Activated CD4-positive, alpha-beta T cell treated with anti-CD3 and anti-CD28 coated beads for 48 hours (primary cell): ENCODE data around the gene MYZAP.
A peak's percentile ranks its signal among the peaks of the same experiment; 100 is the strongest.

ENCODE experiments used
- DNase-seq: peaks from one replicate; pipeline ENCODE4 v3.0.0-alpha.2; 2020

Gene MYZAP

DNA sequence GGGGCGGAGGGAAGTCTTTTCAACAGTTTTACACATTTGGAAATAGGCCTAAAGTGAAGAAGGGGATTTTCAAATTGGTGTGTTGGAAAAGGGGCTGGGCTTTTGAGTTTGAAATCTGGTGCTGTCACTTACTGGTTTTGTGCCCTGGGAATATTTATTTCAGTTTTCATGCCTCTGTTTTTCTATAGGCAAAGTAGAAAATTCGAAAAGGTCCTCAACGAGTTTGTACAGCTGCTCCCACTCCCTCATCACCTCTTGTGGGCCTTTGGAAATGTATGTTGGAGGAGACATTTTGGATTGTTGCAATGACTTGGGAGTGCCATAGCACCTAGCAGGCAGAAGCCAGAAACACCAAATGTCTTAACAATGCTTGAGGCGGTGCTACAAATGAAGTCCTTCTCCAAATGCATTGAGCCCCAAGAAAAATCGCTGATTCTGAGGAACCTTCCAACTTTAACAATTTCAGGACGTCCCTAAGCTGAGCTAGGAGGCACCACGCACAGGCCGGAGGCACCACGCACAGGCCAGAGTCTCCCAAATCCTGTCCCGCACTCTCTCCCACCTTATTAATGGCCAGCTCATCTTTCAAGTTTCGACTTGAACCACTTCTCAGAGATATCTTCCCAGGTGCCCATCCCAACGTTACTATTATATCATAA lies 114.2 kb downstream of the MYZAP start:
- DNase-seq = no peak

DNA sequence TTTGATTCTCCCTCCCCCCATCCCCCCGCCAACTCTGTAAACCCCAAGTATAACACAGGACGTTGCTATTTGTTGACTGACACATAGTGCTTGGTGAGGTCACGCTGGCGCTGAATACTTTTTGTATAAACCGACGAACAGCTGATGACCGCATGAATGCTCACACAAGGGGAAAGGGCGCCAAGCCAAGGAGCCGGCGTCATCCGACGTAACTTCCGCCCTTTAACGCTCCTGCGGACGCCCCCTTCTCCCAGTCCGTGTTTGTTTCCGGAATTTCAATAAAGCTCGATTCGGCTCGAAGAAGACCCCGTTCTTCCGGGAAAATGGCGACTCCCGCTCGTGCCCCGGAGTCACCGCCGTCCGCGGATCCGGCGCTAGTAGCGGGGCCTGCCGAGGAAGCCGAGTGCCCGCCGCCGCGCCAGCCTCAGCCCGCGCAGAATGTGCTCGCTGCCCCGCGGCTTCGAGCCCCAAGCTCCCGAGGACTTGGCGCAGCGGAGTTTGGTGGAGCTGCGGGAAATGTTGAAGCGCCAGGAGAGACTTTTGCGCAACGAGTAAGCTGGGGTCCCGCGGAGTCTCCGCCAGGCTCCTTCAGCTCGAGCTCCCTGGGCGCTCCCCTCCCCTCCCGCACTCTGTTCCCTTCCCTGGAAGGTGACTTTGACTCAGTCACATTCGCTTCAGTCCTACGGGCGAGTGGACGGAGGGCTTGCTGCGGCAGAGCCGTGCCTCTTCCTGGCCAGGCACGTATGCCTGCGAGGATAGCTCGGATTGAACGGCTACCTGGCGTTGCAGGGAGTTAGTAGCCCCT lies 114.9 kb downstream of the MYZAP start, which contains the start of gene POLR2M:
Gene POLR2M, plus strand, starts transcription at position 310 of the 805 bp plus-strand sequence. Its CDS starts 129 bp downstream, at position 439.
- DNase-seq = peak; percentile 93

DNA sequence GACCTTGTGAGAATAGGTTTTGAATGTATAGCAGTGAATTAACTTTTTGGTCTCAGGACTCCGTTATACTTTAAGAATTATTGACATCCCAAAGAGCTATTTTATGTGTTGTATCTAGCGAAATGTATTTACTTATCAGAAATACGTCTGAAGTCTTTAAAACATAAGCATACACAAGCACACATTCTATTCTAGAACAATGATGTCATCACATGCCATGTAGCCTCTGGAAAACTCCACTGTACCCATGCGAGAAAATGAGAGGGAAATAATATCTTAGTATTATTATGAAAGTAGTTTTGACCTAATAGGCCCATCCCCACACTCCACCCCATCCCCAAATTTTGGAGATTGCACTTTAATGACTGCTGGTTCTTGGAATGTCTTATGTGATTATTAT lies 116.3 kb downstream of the MYZAP start:
- DNase-seq = no peak

DNA sequence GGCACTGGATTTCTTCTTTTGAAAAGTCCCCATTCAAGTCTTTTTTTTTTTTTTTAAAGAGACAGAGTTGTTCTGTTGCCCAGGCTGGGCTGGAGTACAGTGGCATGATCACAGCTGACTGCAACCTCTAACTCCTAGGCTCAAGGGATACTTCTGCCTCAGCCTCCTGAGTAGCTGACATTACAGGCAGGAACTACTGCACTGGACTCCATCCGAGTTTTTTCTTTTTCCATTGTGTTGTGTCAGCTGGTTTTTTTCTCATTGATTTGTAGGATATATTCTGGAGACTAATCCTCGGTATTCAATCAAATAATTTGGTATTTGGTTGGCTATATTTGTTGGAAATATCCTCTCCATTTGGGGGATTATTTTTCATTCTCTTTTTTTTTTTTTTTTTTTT lies 126.6 kb downstream of the MYZAP start:
- no peak for DNase-seq

DNA sequence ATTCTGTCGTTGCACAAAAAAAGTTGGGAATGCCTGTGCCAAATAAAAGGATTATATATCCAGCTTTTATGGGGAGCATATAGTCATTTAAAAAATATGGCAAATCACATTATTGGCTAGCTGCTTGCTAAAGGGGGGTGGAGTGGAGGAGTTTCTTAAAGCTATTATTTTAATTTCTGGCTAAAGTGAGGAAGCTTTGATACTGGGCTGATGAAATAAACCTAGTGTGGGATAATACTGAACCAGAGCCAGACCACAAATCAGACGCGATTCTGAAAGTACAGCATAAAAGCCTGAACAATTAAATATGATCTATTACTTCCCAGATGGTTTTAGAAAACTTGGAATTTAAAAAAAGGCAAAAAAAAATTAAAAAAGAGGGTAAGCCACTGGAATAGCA lies 129.2 kb downstream of the MYZAP start:
- DNase-seq = no peak

DNA sequence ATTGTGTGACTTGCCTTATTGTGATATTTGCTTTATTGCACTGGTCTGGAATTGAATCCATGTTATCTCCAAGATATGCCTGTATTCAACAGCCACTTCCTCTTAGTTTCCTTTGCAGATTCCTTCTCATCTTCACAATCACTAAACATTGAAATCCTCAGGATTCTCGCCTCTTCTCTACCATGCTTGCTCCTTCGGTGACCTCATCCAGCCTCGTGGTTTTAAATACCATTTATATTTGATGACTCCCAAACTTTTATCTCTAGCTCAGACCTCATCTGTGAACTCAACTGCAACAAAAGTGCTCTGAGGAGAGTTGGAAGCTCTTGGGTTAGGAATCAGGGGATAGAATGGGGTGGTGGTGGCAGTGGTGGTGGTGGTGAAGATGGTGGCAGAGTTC lies 134.7 kb downstream of the MYZAP start:
- no peak for DNase-seq

DNA sequence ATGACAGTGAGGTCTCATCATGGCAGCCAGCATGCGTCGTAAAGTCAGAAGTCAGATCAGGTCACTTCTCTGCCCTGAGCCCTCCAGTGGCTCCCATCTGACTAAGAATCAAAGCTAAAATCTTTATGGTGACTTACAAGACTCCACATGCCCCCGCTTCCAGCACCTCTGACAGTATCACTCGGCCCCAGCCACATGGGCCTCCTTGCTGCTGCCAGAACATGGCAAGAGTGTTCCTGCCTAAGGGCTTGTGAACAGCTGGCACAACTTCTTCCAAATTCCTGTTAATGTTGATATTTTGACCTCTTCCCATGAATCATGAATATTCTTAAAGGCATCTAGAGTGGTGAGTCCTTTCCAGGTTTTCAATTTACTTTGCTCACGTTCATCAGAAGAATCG lies 135.3 kb downstream of the MYZAP start:
- no peak for DNase-seq

DNA sequence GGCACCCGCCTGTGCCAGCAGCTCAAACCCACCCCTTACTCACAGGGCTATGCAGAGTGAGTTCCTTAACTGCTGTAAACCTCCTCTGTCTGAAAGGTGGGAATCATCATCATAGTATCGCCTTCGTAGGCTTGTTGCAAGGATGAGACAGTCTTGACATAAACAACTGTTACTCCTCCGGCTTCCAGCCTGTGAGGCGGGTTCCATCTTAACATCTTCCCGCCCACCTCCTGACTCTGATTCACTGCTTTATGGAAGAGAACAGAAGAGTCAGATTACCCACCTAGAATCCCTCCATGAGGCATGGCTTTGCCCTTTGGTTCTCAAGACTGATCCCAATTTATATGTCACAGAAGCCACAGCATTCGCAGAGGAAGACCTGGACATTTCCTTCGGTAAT lies 136.7 kb downstream of the MYZAP start:
- DNase-seq = no peak

DNA sequence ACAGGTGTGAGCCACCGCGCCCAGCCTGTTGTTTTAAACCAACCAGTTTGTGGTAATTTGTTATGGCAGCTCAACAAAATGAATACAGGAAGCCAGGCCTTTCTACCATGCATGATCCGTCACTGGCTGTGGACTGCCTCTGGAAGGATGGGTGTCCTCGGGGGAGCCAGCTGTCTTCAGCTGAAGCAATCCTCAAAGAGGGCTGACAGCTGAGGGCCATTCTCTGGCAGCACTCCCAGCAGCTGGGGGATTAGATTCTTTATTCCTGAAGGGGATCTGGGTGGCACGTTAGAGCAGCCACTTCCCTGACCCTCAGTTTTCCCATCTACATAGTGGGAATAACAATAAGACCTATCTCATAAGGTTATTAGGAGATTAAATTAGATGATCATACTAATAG lies 139.2 kb downstream of the MYZAP start:
- DNase-seq = no peak

DNA sequence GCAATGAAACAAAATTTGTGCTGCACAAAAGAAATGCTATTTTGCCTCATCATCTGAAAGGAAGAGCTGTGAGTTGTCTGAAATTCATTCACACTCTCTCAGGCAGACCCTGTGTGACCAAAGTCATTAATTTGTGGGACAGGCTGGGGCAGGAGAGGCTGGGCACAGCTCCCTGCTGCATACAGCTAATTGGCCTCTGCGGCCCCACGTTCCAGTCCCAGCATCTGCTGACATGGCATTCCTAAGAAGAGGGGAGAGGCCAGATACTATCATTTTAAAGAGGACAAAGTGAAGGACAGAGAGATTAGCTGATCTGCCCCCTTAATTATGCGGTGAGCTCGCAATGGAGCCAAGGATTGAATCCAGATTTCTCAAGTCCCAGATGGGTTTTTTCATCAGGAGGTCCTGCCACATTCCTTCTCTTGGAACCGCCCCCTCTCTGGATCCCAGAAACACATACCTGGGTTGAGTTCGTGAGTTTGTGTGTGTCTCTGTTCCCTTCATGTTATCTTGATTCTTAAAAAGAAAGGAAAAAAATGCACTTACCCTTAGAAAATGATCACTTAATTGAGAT lies 139.9 kb downstream of the MYZAP start:
- no peak for DNase-seq

DNA sequence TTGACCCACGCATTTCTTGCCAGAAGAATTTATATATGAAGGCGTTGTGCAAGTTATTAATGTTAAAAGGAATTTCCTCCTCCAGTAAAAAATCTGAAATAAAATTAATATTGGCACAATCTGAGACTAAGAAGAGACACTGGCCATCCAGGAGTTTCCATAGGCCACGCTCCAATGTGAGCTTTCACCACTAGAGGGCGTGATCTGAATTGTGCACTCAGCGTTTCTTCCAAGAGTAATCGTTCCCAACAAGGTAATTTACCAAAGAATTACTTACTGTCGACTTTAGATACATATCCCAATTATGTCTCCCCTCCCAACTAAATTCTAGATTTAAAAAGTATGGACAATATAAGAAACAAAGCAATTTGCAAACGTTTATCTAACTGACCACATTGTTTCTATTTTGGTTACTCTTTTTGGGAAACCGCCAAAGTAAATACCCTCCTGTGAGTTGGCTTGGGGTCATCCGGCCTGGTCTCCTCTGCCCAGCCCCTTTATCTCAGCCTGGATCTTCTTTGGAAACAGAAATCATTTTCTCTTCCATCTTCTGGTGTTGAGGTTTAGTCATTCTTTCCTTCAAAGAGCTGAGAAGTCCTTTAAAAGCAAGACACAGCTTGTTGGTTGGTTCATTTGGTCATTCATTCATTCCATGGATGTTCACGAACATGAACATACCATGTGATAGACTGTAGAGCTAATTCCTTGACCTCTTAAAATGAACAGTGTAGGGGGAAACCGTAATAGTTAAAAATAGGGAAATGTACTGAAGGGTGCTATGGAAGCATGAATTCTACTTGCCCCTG lies 141.0 kb downstream of the MYZAP start:
- peak; percentile 63 for DNase-seq

DNA sequence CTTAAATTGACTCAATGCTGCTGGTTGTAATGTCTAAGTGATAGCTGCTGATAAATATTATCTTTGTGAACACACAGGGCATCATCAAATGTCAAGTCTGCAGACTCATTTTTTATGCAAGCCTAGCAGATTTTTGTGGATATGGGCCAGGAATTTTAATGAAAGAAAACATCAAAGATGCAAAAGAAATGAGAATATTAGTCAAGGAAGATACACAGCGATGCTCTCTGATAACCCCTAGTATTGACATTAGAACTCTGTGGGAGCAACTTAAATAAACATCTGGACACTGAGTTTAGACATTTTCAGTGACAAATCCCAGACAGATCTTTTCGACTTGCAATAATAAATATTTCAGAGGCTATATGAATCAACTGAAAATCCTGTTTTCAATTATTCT lies 143.2 kb downstream of the MYZAP start:
- DNase-seq = no peak
